Natural killer cell (primary cell): ENCODE measurements around the gene UPK2. TPM values are rescaled to one million over a fixed set of nuclear protein-coding genes. Genes with fewer than 3 reads are reported as not detected.
"Not testable (repeated sequence)": the region's sequence is repeated elsewhere in the genome, so short reads cannot be mapped to it uniquely, and the experiment has no call there.

Experiments used
- ATAC-seq, 3 donors: fragments of 150-1000 bp in 2 of 3; fragments of 200-7000 bp in 1 of 3; cut with Tn5 transposase; 1 replicate in 1 of 3; 2 replicates in 2 of 3; pipeline ENCODE4 v1.10.0; 2021; ENCODE audit warnings: mild to moderate bottlenecking in 2 of 3, moderate library complexity in 2 of 3
- DNase-seq, 2 donors: peaks; one replicate each; pipeline versions ENCODE4 v3.0.0 to v3.0.0-alpha.2; 2013 to 2021; ENCODE audit warnings: mixed read lengths in 1 of 2
- H3K27ac ChIP-seq: one replicate; pipeline ENCODE4 v1.5.1; 2013; ENCODE audit warnings: mild to moderate bottlenecking, low read length
- H3K27me3 ChIP-seq: one replicate; pipeline ENCODE4 v1.6.1; 2013; ENCODE audit warnings: low read length; ENCODE audit not compliant: control insufficient read depth, insufficient read depth
- H3K36me3 ChIP-seq: one replicate; pipeline ENCODE4 v1.6.1; 2013; ENCODE audit warnings: low read length; ENCODE audit not compliant: control insufficient read depth, insufficient read depth
- H3K4me1 ChIP-seq: one replicate; pipeline ENCODE4 v1.6.1; 2013; ENCODE audit warnings: low read length; ENCODE audit not compliant: control insufficient read depth, insufficient read depth
- H3K4me3 ChIP-seq: one replicate; pipeline ENCODE4 v1.5.1; 2013; ENCODE audit warnings: low read length
- H3K9me3 ChIP-seq: one replicate; pipeline ENCODE4 v1.6.1; 2013; ENCODE audit warnings: low read length; ENCODE audit not compliant: control insufficient read depth, insufficient read depth
- H3K27ac Mint-ChIP-seq, 2 donors: one replicate each; pipeline ENCODE4 v1.8.0; 2022; ENCODE audit warnings: mild to moderate bottlenecking in 2 of 2, mixed read lengths in 2 of 2, moderate library complexity in 1 of 2
- H3K27me3 Mint-ChIP-seq, 2 donors: one replicate each; pipeline ENCODE4 v1.8.0; 2022; ENCODE audit warnings: low read depth in 2 of 2, mixed read lengths in 2 of 2
- H3K36me3 Mint-ChIP-seq: one replicate; pipeline ENCODE4 v1.8.0; 2022; ENCODE audit warnings: mixed read lengths
- H3K4me1 Mint-ChIP-seq, 2 donors: one replicate each; pipeline ENCODE4 v1.8.0; 2022; ENCODE audit warnings: mixed read lengths in 2 of 2
- H3K4me3 Mint-ChIP-seq: one replicate; pipeline ENCODE4 v1.8.0; 2022; ENCODE audit warnings: mild to moderate bottlenecking, moderate library complexity, mixed read lengths
- H3K9me3 Mint-ChIP-seq, 2 donors: one replicate each; pipeline ENCODE4 v1.8.0; 2022; ENCODE audit warnings: mixed read lengths in 2 of 2
- WGBS: methylation state at CpG from one replicate; pipeline ENCODE4 v1.1.7; 2013; ENCODE audit warnings: missing lambda C conversion rate; ENCODE audit not compliant: insufficient coverage; 5-methylcytosine and 5-hydroxymethylcytosine counted together
- intact Hi-C: fragments of 100-400 bp; cut with micrococcal nuclease; formaldehyde crosslinking; loops from one replicate; pipeline ENCODE4 v1.14.2; 2022
- total RNA-seq, 4 donors: library from RNA; stranded (reverse); fragments of 120-200 nt in 1 of 4; gene quantifications; one replicate each; pipeline versions ENCODE4 v1.2.3 to v1.2.4, GENCODE V29; 2013 to 2022
- TF ChIP-seq, protein P1 (sequence below): fragments of 200-600 bp; IDR thresholded peaks from one replicate; pipeline ENCODE4 v1.8.0; 2022; ENCODE audit warnings: antibody characterized with exemption

Gene UPK2
- total RNA-seq, 3 donors from 2014 or later (not counting 1 experiment from before 2014, with no cell fraction given), result 0.40 to 0.41 TPM; not detected in 1

DNA sequence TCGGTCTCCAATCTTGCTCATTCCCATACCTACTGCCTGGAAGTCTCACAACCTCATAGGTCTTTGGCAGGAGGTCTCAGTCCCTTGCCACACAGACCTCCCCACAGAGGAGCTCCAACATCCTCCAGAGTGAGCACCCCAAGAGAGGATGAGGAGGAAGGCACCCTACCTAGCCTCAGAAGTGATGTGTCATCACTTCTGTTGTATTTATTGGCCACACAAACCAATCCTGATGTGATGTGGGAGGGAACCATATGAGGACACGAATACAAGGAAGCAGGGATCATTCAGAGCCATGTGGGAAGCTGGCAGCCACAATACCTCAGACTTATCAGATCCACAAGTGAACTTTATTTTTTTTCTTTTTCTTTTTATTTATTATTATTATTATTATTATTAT is 9.0 kb upstream of the UPK2 start:
- Histone ChIP-seq H3K27ac (no peak overlapping the region), H3K4me1 (no peaks in the 10 kb centered on the region), H3K27me3 (no peaks in the 10 kb centered on the region), H3K36me3 (no peaks in the 10 kb centered on the region), H3K4me3 (no peak overlapping the region), H3K9me3 (no peaks in the 10 kb centered on the region)
- peaks cover 8 to 22% of the 10 kb centered on the region in 2 donors for H3K27me3 Mint-ChIP-seq
- H3K27ac Mint-ChIP-seq, result no peak overlapping the region
- DNase-seq (no peak), ATAC-seq (no peak)
- intact Hi-C loops, result no loop called here
- no peaks in the 10 kb centered on the region for H3K36me3 Mint-ChIP-seq
- H3K9me3 Mint-ChIP-seq, result no peaks in the 10 kb centered on the region
- TF ChIP-seq, protein P1, sequence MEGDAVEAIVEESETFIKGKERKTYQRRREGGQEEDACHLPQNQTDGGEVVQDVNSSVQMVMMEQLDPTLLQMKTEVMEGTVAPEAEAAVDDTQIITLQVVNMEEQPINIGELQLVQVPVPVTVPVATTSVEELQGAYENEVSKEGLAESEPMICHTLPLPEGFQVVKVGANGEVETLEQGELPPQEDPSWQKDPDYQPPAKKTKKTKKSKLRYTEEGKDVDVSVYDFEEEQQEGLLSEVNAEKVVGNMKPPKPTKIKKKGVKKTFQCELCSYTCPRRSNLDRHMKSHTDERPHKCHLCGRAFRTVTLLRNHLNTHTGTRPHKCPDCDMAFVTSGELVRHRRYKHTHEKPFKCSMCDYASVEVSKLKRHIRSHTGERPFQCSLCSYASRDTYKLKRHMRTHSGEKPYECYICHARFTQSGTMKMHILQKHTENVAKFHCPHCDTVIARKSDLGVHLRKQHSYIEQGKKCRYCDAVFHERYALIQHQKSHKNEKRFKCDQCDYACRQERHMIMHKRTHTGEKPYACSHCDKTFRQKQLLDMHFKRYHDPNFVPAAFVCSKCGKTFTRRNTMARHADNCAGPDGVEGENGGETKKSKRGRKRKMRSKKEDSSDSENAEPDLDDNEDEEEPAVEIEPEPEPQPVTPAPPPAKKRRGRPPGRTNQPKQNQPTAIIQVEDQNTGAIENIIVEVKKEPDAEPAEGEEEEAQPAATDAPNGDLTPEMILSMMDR, result no peak
- no CpG with 5 or more reads among the region's 2 CpGs for WGBS
- no peaks in the 10 kb centered on the region for H3K4me1 Mint-ChIP-seq
- no peak overlapping the region for H3K4me3 Mint-ChIP-seq

DNA sequence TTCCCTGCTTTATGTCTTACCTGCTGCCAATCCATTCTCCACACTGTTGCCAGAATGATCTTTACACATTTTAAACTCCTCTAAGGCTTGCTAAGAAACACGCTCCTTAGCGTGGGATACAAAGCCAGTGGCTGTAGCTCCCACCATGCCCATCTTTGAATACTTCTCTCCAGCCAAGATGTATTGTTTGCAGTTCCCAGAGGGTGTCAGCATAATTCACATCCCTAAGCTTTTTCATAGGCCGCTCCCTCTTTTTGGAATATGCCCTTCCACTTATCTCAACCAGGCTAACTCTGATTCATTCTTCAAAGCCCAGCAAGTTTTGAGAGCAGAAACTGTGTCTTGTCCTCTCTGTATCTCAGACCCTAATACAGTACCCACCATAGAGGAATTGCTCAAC is 8.1 kb upstream of the UPK2 start:
- Mint-ChIP-seq H3K27me3 (peaks cover 8 to 25% of the 10 kb centered on the region in 2 donors), H3K36me3 (no peaks in the 10 kb centered on the region), H3K9me3 (no peaks in the 10 kb centered on the region), H3K4me1 (no peaks in the 10 kb centered on the region), H3K4me3 (no peak overlapping the region), H3K27ac (no peak overlapping the region)
- TF ChIP-seq, protein P1, result no peak
- Histone ChIP-seq H3K36me3 (no peaks in the 10 kb centered on the region), H3K27me3 (no peaks in the 10 kb centered on the region), H3K4me3 (no peak overlapping the region), H3K9me3 (no peaks in the 10 kb centered on the region), H3K27ac (no peak overlapping the region), H3K4me1 (no peaks in the 10 kb centered on the region)
- intact Hi-C loops, result no loop called here
- ATAC-seq, result no peak
- 97% methylated on average over 3 of the region's 3 CpGs for WGBS
- DNase-seq, result no peak

DNA sequence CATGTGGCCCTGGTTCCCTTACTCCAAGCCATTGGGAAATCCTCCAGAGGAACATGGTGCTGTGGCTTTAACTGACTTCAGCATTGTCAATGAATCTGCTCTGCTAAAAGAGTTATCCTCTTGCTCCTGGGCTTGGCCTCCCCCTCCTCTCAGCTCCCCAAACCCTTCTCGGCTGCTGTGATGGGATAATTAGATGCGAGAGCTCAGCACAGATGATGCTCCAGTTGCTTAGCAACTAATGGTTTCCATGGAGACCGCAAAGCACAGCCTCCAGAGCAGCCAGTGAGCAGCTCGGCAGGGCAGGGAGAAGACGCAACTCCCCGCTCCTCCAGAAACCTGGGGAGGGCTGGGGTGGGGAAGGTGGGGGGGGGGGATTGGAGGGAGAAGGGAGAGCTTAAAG is 2.8 kb upstream of the UPK2 start:
- intact Hi-C loops, result no loop called here
- H3K9me3 Mint-ChIP-seq, result no peaks in the 10 kb centered on the region
- Histone ChIP-seq H3K27ac (no peak overlapping the region), H3K4me1 (peaks cover 3% of the 10 kb centered on the region), H3K4me3 (no peak overlapping the region), H3K36me3 (no peaks in the 10 kb centered on the region), H3K27me3 (no peaks in the 10 kb centered on the region), H3K9me3 (no peaks in the 10 kb centered on the region)
- peaks cover 0 to 9% of the 10 kb centered on the region in 2 donors for H3K4me1 Mint-ChIP-seq
- H3K36me3 Mint-ChIP-seq, result no peaks in the 10 kb centered on the region
- TF ChIP-seq, protein P1, result no peak
- H3K27ac Mint-ChIP-seq, result no peak overlapping the region
- DNase-seq (no peak), ATAC-seq (no peak)
- H3K27me3 Mint-ChIP-seq, result peaks cover 8 to 19% of the 10 kb centered on the region in 2 donors
- H3K4me3 Mint-ChIP-seq, result no peak overlapping the region
- WGBS, result 88% methylated on average over 6 of the region's 6 CpGs

DNA sequence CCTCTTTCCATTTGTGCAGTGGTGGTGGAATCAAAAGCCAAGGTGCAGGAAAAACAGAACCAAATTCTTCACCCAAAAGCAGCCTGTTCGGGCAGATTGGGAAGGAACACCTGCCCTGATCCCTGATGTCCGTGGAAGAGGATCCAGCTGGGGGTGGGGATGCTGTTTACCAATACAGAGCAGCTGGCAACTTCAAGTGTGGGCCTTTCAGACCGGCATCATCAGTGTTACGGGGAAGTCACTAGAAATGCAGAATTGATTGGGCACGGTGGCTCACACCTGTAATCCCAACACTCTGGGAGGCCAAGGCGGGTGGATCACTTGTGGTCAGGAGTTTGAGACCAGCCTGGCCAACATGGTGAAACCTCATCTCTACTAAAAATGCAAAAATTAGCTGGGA is 2.1 kb upstream of the UPK2 start:
- H3K36me3 Mint-ChIP-seq, H3K27me3 ChIP-seq, H3K4me1 Mint-ChIP-seq, H3K36me3 ChIP-seq, H3K9me3 ChIP-seq, H3K27ac ChIP-seq, H3K4me3 ChIP-seq, H3K9me3 Mint-ChIP-seq, intact Hi-C loops, ATAC-seq, H3K27ac Mint-ChIP-seq, DNase-seq, H3K4me1 ChIP-seq, H3K4me3 Mint-ChIP-seq: not testable (repeated sequence)
- H3K27me3 Mint-ChIP-seq, result peaks cover 8 to 18% of the 10 kb centered on the region in 2 donors
- WGBS, result 88% methylated on average over 5 of the region's 6 CpGs
